Fibroblast of the aortic adventitia (primary cell): ENCODE data around the gene LTBP1. TPM values are rescaled to one million over a fixed set of nuclear protein-coding genes. Genes with fewer than 3 reads are reported as not detected.

Source experiments
- DNase-seq: peaks from one replicate; pipeline ENCODE4 v3.0.0-alpha.2; 2010; ENCODE audit warnings: low read depth
- H3K4me3 ChIP-seq: 2 replicates; pipeline ENCODE4 v1.5.1; 2011; ENCODE audit warnings: low read depth, mild to moderate bottlenecking, control low read depth, low read length, moderate library complexity
- total RNA-seq: library from RNA; depleted of rRNA; stranded (reverse); fragments of >200 nt; gene quantifications from 2 replicates; pipeline ENCODE4 v1.2.3, GENCODE V29; 2012; ENCODE audit warnings: low replicate concordance
- TF ChIP-seq, protein P1 (sequence below): IDR thresholded peaks from 2 replicates; pipeline ENCODE4 v1.5.1; 2011; ENCODE audit warnings: mild to moderate bottlenecking, low read length, control low read depth, inconsistent platforms; ENCODE audit not compliant: insufficient read depth

Gene LTBP1
- total RNA-seq, 1 donor, result 947 TPM

DNA sequence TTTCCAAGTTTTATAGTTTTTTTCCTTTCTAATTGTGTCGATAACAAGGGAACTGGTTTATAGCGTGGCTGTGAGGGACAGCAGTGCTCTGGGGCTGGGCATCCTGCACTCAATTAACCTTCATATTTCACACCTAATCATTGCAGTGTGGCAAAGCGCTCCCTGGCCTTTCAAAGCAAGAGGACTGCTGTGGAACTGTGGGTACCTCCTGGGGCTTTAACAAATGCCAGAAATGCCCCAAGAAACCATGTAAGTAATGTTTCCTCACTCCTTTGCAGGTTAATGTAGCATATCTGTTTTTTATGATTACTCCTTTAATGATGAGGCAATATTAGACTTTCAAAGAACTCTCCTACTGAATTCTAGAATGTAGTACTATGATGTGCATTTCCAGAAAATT lies 270.7 kb downstream of the LTBP1 start:
- TF ChIP-seq, protein P1, sequence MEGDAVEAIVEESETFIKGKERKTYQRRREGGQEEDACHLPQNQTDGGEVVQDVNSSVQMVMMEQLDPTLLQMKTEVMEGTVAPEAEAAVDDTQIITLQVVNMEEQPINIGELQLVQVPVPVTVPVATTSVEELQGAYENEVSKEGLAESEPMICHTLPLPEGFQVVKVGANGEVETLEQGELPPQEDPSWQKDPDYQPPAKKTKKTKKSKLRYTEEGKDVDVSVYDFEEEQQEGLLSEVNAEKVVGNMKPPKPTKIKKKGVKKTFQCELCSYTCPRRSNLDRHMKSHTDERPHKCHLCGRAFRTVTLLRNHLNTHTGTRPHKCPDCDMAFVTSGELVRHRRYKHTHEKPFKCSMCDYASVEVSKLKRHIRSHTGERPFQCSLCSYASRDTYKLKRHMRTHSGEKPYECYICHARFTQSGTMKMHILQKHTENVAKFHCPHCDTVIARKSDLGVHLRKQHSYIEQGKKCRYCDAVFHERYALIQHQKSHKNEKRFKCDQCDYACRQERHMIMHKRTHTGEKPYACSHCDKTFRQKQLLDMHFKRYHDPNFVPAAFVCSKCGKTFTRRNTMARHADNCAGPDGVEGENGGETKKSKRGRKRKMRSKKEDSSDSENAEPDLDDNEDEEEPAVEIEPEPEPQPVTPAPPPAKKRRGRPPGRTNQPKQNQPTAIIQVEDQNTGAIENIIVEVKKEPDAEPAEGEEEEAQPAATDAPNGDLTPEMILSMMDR, result no peak
- H3K4me3 ChIP-seq, result no peak overlapping the region
- no peak for DNase-seq

DNA sequence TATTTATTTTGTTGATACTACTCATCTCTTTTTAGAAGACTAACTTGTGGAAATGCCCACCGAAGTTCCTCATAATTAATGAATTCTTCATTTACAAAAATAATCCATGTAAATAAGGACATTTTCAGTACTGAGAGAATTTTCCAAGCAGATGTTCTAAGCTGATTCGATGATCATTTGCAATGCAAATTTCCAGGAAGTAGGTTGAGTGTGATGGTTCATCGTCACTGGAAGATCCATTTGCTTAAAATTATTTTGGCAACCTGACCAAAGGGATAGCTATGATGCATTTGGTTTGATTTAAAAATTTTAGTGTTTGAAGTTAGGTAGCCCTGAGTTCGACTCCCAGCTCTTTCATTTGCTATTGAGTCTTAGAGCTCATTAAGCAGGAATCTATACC lies 272.4 kb downstream of the LTBP1 start:
- no peak overlapping the region for H3K4me3 ChIP-seq
- no peak for DNase-seq
- TF ChIP-seq, protein P1, result no peak

DNA sequence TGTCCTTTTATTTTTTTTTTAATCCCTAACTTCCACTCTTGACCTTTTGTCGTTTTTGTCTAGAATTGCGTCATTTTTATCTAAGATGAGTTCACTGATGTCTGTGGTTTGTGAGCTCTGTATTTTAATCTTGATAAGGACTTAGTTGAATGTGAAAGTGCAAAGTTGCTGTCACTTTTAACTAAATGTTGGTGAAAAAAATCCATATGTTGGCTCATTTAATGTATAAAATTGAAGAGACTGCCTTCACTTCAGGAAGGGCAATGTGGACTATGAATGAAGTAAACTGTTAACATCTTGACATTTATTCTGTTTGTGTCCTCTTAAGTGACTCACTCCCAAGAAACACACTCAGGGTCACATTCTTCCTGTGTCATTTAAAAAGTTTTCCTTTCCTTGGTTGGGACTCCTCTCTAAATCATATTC lies 273.1 kb downstream of the LTBP1 start:
- TF ChIP-seq, protein P1, result no peak
- peak; percentile 47 for DNase-seq
- H3K4me3 ChIP-seq, result no peak overlapping the region

DNA sequence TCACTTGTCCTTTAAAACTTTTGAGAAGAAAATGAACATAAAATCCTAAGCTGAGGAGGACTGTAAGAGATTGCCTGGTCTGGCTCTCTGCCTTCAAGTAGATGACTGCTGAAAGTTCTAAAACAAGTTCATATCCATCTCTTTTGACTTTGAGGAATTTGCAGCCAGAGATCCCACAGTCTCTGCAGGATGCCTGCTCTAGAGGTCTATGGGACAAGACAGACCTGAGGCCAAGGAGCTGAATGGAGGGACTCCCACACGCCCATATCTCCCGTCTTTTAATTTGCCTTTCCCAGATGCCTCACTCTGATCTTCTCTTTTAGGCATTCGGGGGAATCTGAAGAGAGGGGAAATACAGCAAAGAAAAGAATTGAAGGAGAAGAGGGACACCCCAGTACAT lies 273.8 kb downstream of the LTBP1 start:
- no peak for DNase-seq
- TF ChIP-seq, protein P1, result no peak
- no peak overlapping the region for H3K4me3 ChIP-seq

DNA sequence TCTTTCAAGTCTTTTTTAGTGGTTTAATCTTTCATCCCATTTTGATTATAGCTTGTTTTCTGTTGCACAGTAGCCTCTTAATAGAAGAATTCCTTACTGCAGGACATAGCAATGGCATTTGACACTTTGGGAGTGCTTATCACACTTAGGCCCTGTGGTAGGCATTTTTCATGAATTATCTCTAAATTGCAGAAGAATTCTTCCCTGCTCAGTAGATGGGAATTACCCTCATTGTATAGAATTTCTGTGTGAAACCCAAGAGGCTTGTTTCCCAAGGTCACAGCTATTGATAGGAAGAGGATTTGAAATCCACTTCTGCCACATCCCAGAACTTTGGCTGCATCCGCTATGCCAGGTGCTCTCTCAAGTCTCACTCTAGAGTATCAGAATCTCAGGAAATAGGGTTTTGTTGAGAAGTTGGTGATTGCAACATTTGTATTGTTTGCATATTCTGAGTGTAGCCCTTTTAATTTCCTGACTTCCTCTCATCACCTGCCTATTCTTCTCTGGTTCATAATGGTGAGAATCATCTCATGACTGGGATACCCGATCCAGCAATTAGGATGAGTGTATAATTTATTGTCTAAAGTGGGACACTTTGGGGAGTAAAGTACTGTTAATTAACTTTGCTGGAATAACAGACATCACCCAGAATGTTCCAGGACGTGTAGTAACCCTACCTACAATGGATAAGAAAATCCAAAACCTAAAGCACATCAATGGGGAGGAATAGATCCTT lies 274.5 kb downstream of the LTBP1 start:
- no peak overlapping the region for H3K4me3 ChIP-seq
- DNase-seq, result no peak
- TF ChIP-seq, protein P1, result no peak

DNA sequence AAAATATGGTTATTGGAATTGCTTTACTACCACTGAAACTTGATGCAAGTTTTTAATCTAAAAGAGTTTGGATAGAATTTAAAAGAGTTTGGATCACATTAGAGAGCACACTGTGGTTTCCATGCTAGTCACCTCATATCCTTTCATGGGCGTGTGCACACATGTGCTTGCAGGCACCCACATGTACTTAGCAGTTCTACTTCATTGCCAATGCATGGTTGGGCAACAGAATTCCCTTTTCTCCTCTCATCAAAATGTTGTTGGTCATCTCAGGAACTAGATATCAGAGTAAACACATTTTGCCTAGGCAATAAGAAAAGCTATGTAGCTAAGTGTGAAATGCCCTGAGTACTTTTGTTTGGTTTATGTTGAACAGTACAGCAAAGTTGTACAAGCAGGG lies 275.6 kb downstream of the LTBP1 start:
- DNase-seq, result no peak
- TF ChIP-seq, protein P1, result no peak
- no peak overlapping the region for H3K4me3 ChIP-seq

DNA sequence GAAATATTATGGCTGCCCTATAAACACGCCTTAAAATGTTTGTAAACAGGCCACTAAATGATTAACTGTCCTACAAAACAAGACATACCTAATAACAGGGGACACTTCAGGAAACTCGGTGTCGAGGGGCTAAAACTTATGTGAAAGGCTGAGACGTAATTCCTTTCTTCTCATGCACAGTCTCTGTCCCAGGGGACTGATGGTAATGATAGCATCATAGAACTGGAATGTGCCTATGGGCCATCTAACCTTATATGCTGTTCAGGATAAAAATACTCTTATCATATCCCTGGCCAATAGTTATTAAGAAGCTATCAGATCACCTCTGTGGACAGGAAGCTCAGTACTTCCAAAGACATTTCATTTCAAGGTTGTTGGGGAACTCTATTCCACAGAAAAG lies 277.1 kb downstream of the LTBP1 start:
- TF ChIP-seq, protein P1, result no peak
- DNase-seq, result peak; percentile 73

More for the DNA sequence above, 277.1 kb downstream of the LTBP1 start:
- no peak overlapping the region for H3K4me3 ChIP-seq
